ENCODE results near the gene RSAD1.
"Not testable (repeated sequence)": the region's sequence is repeated elsewhere in the genome, so short reads cannot be mapped to it uniquely, and the experiment has no call there.

RSAD1 gene

GRCh38 chr17:50458701-50459676 is 19.7 kb upstream of the RSAD1 start:
- no peak for DNase-seq

GRCh38 chr17:50459756-50460155 is 18.9 kb upstream of the RSAD1 start:
- no peak for DNase-seq

- DNase-seq, result no peak
Observed at GRCh38 chr17:50460831-50461526, 17.7 kb upstream of the RSAD1 start.

- DNase-seq, result no peak
Observed at GRCh38 chr17:50461550-50462132, 17.0 kb upstream of the RSAD1 start.

GRCh38 chr17:50462446-50462845 is 16.2 kb upstream of the RSAD1 start:
- no peak for DNase-seq

- no peak for DNase-seq
Observed at GRCh38 chr17:50464121-50464520, 14.5 kb upstream of the RSAD1 start.

GRCh38 chr17:50464736-50465135 is 13.9 kb upstream of the RSAD1 start:
- DNase-seq, result no peak

GRCh38 chr17:50465171-50465570 is 13.5 kb upstream of the RSAD1 start:
- DNase-seq, result no peak

GRCh38 chr17:50465635-50466034 is 13.0 kb upstream of the RSAD1 start:
- DNase-seq, result no peak

GRCh38 chr17:50466371-50467113 is 12.1 kb upstream of the RSAD1 start:
- no peak for DNase-seq

- DNase-seq, result no peak
Observed at GRCh38 chr17:50467114-50467854, 11.4 kb upstream of the RSAD1 start.

- DNase-seq, result no peak
Observed at GRCh38 chr17:50467855-50468303, 10.8 kb upstream of the RSAD1 start.

- no peak for DNase-seq
Observed at GRCh38 chr17:50468304-50469207, 10.1 kb upstream of the RSAD1 start, which contains the start of gene CHAD. TSS of gene CHAD (minus strand) at chr17:50468880. CDS start at chr17:50468813, 67 bp downstream.

- DNase-seq, result no peak
Observed at GRCh38 chr17:50469208-50469605, 9.5 kb upstream of the RSAD1 start.

GRCh38 chr17:50469671-50470305 is 8.9 kb upstream of the RSAD1 start:
- no peak for DNase-seq

- DNase-seq, result no peak
Observed at GRCh38 chr17:50470426-50470825, 8.2 kb upstream of the RSAD1 start.

- DNase-seq, result no peak
Observed at GRCh38 chr17:50471009-50471905, 7.4 kb upstream of the RSAD1 start.

GRCh38 chr17:50472286-50472685 is 6.4 kb upstream of the RSAD1 start:
- no peak for DNase-seq

- DNase-seq, result not testable (repeated sequence)
Observed at GRCh38 chr17:50472761-50473161, 5.9 kb upstream of the RSAD1 start.

Measured in amniotic stem cell (primary cell).